Left renal cortex interstitium (tissue), 4 donors: ENCODE results near the gene GRK1. TPM values are rescaled to one million over a fixed set of nuclear protein-coding genes. Genes with fewer than 3 reads are reported as not detected.
"Not testable (repeated sequence)": the region's sequence is repeated elsewhere in the genome, so short reads cannot be mapped to it uniquely, and the experiment has no call there.

Source experiments
- DNase-seq, 4 donors: peaks; one replicate each; pipeline ENCODE4 v3.0.0-alpha.2; 2013; ENCODE audit warnings: low read depth in 4 of 4, low spot score in 2 of 4, missing footprints in 1 of 4
- polyA plus RNA-seq, 4 donors: library from polyadenylated mRNA; unstranded; fragments of 120-200 nt; gene quantifications; one replicate each; pipeline ENCODE4 v1.2.1, GENCODE V29; 2013; ENCODE audit not compliant: insufficient read length in 4 of 4

GRK1 gene
- polyA plus RNA-seq, 4 donors: 0.11 to 0.19 (median 0.15) TPM

- no peak for DNase-seq
Measured at GRCh38 chr13:113751491-113751890, 84.5 kb downstream of the GRK1 start.

DNA sequence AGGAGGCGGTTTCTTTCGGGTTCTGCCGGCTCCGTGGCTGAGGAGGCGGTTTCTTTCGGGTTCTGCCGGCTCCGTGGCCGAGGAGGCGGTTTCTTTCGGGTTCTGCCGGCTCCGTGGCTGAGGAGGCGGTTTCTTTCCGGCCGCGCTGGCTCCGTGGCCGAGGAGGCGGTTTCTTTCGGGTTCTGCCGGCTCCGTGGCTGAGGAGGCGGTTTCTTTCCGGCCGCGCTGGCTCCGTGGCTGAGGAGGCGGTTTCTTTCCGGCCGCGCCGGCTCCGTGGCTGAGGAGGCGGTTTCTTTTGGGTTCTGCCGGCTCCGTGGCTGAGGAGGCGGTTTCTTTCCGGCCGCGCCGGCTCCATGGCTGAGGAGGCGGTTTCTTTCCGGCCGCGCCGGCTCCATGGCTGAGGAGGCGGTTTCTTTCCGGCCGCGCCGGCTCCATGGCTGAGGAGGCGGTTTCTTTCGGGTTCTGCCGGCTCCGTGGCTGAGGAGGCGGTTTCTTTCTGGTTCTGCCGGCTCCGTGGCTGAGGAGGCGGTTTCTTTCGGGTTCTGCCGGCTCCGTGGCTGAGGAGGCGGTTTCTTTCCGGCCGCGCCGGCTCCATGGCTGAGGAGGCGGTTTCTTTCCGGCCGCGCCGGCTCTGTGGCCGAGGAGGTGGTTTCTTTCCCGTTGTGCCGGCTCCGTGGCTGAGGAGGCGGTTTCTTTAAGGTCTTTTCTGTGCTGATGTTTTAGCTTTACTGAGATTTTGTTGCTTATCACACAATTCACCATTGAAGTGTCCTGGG, 85.4 kb downstream of the GRK1 start:
- not testable (repeated sequence) for DNase-seq

GRCh38 chr13:113753171-113753570, 86.2 kb downstream of the GRK1 start:
- no peak for DNase-seq

DNA sequence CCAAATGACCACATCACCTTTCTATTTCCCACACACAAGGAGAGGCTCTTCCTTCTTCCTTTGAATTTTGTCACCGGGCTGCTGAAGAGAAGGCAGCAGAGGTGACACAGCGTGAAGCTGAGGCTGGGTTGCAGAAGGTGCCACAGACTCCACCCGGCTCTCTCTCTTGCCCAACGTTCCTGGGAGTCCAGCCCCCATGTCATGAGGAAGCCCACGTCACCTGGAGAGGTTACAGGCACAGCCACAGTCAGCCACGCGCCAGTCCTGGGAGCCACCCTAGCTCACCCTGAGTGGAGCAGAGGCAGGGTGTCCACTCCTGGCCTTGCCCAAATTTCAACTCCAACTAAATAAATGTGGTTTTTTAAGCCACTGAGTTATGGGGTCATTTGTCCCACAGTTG, 87.2 kb downstream of the GRK1 start:
- no peak for DNase-seq

GRCh38 chr13:113754691-113755090, 87.7 kb downstream of the GRK1 start:
- no peak for DNase-seq

DNA sequence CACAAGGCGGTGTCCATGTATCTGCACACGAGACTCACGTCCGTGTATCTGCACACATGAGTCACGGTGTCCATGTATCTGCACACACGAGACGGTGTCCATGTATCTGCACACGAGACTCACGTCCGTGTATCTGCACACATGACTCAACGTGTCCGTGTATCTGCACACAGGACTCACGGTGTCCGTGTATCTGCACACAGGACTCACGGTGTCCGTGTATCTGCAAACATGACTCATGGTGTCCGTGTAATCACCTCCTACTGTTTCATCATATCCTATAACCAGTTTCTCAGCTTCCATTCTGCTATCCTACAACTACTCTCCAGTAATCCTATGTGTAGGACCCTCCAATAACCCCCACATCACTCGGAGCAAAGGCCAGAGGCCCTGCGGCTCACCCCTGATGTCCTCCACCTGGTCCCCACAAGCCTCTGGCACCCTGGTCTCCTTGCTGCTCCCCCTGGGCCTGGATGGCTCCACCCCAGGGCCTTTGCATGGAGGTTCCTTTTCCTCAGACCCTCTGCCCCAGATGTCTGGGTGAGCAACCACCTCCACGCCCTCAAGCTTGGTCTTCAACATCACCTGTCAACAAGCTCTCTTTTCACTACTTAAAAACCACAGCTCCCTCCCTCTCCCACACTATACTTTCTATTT, 89.5 kb downstream of the GRK1 start:
- DNase-seq: no peak

- peak in 1 of 4 donors; percentile 41 for DNase-seq
Measured at GRCh38 chr13:113758651-113759524, 91.9 kb downstream of the GRK1 start, which contains the start of gene TMEM255B. Gene TMEM255B, plus strand, starts transcription at chr13:113759226. Its CDS starts 44 bp downstream, at chr13:113759270.

- no peak for DNase-seq
Measured at GRCh38 chr13:113759525-113760137, 92.6 kb downstream of the GRK1 start.

DNA sequence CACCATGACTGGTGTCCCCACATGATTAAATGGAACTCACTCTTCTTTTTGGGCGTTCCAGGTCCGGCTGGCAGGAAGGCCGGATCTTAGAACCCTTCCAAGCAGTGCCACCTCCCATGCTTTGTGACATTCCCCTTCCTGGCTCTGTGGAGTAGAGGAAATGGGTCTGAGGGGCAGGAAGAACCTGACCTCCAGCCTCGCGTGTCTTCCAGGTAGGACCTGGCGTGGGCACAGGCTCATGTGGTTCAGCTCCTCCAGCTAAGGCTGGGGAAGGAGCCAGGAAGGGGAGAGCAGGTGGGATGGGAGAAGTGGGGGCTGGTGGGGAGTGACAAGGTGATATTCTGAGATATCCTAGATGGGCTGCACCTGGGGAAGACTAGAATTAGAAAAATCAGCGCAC, 94.1 kb downstream of the GRK1 start:
- no peak for DNase-seq

DNA sequence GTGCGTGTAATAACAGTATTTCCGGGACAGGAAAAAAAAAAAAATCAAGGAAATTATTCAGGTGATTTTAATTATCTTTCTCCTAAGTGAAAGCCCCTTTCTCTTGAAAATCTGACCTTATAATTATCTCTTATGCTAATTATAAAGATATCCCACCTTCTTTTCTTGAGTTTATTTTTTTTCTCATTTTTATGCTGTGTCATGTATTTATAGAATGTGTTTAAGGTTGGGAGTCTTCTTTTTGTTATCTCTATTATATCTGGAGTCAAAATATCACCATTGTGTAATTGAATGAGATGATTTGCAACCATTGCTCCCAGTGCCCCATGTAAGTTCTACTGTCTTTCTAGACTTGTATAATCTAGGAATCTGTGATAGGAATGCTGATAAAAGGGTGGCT, 95.1 kb downstream of the GRK1 start:
- DNase-seq: no peak

GRCh38 chr13:113762538-113762937, 95.5 kb downstream of the GRK1 start:
- DNase-seq: no peak

DNA sequence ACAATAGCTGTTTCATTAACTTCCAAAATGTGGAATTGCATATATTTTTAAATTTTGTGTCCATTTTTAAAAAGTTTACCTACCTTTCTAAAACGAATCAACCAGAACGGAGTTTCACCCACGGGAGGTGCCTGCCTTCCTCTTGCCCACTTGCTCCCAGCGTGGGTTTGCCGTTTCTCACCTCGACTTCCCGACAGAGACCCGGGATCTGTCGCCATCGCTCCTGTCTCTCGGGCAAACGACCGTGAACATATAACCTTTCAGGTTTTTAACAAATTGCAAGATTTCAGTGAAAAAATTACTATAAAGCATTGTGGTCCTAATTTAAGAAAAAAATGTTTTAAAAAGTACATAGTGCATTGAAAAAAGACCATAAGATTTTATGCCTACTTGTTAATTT, 96.2 kb downstream of the GRK1 start:
- no peak for DNase-seq

DNA sequence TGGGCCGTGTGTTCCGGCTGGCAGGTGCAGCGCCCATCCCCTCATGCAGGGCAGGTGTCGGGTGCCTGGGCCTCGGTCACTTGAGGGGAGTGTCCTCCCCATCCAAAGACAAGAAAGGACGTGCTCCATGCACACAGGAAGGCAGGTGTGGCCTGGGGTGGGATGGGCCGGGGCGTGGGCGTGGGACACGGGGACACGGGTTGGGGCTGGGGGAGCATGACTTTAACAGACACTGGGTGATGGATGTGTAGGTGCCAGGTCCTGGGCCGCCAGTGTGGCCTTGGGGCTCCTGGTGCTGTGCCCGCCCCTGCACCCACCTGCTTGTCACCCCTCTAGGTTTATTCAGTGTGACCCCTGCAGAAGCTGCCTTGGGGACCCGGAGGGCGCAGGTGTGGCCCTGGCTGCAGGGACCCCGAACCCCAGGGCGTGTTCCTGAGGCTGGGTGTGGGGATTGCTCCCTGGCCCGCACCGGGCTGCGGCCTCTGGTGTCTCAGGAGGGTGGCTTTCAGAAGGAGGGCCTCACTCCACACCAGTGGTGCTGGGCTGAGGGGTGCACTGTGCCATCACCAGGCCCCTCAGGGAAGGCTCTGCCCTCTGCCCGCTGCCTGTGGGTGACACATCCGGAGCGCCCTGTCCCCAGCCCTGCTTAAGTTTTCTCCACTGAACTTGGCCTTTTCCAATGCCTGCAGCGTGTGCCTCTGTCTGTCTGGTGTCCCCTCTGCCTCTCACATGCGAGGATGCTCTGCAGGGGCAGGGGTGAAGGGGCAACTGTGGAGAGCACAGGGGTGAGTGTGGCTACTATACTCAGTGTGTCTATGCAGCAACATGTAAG, 97.2 kb downstream of the GRK1 start:
- no peak for DNase-seq

GRCh38 chr13:113764793-113765563, 98.0 kb downstream of the GRK1 start:
- DNase-seq: no peak

DNA sequence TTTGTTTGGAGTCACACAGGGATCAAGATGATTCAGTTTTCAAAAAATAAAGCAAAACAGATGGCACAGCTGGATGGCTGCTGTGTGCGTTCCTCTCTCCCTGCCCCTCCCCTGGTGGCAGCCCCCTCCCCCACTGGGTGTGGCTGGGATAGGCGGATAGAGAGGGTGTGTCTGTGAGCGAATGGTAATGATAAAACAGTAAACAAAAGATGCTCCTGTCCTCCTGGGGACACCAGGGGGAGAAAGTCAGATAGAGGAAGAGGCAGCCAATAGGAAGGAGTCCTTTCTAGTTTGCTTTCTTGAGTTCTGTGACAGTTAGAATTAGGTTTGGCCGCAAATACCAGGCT, 98.5 kb downstream of the GRK1 start:
- DNase-seq: no peak

DNA sequence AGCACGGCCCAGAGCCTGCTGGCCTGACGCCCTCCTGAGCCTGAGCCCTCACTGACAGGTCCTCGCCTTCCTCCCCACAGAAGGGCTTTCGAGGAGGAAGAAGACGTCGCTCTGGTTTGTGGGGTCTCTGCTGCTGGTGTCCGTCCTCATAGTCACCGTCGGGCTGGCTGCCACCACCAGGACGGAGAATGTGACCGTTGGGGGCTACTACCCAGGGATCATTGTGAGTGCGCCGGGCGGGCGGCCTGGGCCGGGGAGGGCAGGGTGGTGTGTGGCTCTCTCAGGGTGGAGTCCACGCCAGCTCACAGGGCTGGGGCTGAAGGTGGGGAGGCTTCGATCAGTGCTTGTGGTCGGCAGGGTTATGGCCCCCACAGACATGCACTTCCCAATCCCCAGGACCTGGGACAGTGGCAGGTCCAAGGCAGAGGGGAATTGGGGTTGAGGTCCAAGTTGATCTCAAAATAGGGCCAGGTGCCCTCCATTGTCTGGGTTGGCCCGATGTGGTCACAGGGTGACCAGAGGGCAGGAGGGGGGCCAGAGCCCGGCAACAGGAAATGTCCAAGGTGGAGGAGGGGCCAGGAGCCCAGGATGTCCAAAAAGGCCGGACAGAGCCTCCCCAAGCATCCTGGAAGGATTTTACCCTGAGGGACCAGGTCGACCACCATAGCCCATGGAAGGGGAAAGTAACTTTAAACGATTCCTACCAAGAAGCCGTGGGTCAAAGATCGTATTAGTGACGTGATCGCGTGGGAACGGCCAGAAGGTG, 99.2 kb downstream of the GRK1 start:
- no peak for DNase-seq

- no peak for DNase-seq
Measured at GRCh38 chr13:113767366-113767765, 100.3 kb downstream of the GRK1 start.
